GM18507 (cell line): ENCODE results near the gene HOTAIR.

Experiments used
- DNase-seq: peaks from one replicate; pipeline ENCODE4 v3.0.0; 2011; ENCODE audit warnings: low read depth; ENCODE audit not compliant: insufficient read length; ENCODE audit errors: extremely low spot score
- FAIRE-seq: peaks from 2 replicates; lab custom pipeline; 2011; peaks lifted over from hg19 to GRCh38; lab: Jason Lieb, UNC

HOTAIR gene

GRCh38 chr12:53974084-53975063 is at the start of gene HOTAIR:
Gene HOTAIR (minus strand): TSS chr12:53974954.
- no peak for DNase-seq
- no peak for FAIRE-seq

- DNase-seq (no peak), FAIRE-seq (no peak)
Observed at GRCh38 chr12:54024127-54024526, 49.4 kb upstream of the HOTAIR start.

GRCh38 chr12:54022960-54023884 is 48.5 kb upstream of the HOTAIR start:
- FAIRE-seq, result no peak

GRCh38 chr12:54021432-54022013 is 46.8 kb upstream of the HOTAIR start:
- FAIRE-seq, result peak; percentile 61
- DNase-seq, result no peak

More at GRCh38 chr12:54022960-54023884, 48.5 kb upstream of the HOTAIR start:
- DNase-seq, result no peak

DNA sequence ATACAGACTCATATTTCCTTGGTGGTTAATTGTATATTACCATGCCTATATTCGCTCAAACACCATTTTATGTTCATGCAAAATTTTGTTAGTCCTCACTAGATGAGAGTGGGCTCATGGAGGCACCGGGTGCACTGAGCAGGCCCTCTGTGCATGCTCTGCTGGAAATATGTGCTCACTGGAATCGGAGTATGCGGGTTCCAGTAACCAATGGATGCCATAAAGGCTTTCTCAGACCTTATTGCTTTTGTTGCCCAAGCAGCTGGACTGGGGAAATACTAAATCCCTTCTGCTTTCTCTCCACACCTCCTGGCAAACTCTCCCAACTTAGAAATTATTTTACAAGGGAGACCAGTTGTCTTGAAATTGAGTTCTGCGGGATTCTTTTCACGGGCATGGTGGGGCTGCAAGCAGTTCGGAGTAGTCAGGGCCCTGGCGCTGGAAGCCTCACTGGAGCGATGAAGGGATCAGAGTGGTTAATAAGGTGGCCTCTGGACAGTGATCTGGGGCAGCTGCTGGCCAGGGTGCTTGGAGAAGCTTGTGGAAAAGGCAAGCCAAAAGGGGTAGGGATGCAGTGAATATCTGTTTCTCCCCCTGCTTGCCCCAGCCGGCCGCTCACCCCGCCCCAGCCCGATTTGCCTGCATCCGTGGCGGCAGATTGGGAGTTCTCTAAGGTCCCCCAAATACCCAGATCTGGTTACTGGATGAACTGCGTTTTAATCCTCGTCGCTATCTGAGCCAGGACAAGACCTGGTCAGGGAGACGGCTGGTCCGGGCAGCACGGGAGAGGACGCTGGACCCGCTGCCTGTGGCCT is 46.0 kb upstream of the HOTAIR start:
- DNase-seq (no peak), FAIRE-seq (no peak)

GRCh38 chr12:54019924-54020590 is 45.3 kb upstream of the HOTAIR start:
- no peak for DNase-seq
- FAIRE-seq, result no peak

DNA sequence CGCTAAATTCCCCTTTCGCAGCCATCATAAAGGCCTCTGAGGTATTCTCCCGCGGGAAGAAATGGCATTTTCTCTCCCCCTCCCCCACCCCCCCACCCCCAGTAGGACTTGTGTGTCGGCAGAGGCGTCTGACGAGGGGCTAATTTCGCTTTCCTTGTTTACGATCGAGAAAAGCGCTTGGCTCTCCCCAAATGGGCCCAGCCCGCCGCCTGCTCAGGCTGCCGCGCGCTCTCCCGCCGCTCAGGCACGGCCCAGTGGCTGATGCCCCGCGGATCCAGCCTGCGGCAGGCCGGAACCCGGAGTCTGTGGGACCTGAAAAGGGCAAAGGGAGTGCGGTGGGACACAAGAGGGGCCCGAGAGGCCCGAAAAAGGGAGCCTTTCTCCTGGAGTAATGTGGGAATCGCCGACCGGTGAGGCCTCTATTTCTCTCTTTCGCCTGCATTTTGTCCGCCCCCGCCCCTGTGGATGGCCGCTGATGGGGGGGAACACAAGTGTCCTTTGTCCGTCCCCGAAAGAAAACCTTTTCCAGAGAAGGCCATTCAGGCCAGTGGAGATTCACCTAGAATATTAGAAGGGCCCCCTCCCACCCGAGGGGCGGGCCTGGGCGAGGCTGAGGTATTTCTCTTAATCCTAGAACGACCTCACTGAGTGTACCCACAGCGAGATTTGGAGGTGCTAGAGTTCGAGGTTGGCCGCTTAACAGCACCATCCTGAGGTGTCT is 44.5 kb upstream of the HOTAIR start:
- DNase-seq (no peak), FAIRE-seq (no peak)

DNA sequence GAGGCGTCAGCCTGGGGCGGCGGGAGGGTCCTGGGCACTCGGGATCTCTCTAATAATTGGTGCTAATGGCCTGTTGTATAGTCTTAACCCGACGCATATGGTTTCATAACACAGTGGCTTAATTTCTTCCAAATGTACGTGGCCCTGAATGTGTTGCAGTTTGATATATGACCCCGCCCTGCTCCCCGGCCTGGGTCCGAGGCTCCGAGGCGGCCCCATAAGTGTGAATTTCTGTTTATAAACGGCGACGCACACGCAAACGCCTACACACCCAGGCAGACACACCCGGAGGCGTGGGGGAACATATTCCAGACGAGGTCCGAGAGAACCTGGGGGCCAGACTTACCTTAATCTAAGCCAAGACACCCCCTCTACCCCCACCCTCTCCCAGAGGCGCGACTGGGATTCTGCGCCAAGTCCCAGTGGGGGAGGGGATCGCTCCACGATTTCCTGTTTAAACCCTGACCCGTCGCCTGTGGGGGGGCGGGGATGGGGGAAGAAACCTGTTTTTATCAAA is 43.8 kb upstream of the HOTAIR start:
- DNase-seq, result no peak
- FAIRE-seq, result no peak

DNA sequence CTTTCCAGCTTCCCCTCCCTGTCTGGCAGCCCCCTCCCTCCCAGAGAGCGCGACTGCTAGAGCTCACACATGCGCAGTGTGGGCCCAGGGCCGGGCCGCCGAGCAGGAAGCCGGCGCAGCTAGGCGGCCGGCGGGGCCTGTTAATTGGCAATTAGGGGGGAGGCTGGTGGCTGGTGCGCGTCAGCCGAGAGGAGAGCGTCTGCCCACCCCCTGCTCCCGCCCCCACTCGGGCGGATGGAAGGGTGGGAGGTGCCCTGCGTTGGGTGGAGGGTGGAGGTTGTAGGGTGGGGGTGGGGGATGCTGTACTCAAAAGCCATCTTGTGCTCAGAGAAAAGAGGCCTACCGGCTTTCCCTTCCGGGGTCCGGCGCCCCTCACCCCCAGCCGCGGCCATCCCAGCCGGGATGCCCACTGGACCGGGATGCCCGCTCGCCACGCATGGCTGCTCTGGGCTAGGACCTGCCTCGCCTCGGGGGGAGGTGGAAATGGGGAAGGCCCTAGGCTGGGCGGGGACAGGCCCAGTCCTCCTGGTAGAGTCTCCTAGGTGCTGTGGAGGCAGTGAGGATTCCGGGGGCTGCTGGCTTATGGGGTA is 43.2 kb upstream of the HOTAIR start:
- DNase-seq (peak; percentile 86), FAIRE-seq (peak; percentile 83)

DNA sequence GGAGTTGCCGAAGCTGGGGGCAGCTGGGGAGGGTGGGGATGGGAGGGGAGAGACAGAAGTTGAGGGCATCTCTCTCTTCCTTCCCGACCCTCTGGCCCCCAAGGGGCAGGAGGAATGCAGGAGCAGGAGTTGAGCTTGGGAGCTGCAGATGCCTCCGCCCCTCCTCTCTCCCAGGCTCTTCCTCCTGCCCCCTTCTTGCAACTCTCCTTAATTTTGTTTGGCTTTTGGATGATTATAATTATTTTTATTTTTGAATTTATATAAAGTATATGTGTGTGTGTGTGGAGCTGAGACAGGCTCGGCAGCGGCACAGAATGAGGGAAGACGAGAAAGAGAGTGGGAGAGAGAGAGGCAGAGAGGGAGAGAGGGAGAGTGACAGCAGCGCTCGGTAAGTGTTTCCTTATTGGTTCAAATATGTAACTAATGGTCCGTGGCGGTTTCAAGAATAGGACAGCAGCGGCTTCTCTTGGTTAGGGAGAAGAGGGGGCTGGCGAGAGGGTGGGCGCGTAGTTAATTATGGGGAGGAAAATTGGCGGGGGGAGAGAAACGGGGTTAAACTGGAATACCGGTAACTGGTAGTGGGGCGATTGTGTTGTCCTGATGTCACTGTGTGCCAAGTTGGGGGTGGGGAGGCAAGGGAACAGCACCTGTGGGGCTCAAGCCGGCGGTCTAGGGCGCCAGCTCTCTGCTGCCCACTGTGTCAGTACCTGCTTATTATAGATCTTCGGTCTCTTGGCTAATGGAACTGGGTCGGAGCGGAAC is 42.5 kb upstream of the HOTAIR start:
- DNase-seq, result no peak
- no peak for FAIRE-seq

DNA sequence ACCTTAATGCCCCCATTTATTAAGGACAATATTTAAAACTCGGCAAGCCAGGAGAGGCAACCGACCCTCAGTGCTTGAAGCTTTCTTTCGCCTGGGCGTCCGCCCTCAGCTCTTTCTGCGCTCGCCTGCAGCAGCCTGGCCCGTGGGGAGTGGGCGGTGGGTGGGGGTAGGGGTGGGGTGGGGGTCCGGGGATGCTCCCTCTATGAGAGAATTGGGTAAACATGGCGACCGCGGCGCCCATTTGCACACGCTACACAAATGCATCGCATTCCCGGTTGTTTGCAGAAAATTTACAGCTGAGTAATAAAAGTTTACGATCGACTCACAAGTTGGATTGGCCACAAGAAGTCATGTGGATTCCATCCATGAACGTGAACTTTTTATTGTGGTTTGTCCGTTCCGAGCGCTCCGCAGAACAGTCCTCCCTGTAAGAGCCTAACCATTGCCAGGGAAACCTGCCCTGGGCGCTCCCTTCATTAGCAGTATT is 41.8 kb upstream of the HOTAIR start:
- no peak for FAIRE-seq
- no peak for DNase-seq

DNA sequence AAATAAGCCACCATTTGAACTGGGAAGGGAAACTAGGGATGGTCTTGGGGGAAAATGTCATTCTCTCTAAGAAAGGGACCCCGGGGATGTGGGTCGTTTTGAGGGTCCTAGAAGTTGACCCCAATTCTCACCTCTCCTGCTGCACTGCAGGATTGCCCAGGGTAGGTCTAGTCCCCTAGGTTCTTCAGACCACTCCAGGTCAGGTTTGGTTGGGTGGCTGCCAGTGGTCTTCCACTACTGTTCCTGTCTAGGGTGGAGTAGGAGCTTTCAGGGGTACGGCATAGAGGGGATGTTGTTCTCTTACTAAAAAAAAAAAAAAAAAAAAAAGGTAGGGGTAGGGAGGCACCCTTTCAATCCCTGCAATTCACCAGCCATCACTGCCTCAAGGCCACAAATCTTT is 41.3 kb upstream of the HOTAIR start:
- DNase-seq, result no peak
- FAIRE-seq, result no peak

GRCh38 chr12:54015018-54015931 is 40.5 kb upstream of the HOTAIR start:
- no peak for FAIRE-seq
- DNase-seq, result no peak

- DNase-seq (no peak), FAIRE-seq (no peak)
Observed at GRCh38 chr12:54014377-54015017, 39.7 kb upstream of the HOTAIR start.
